Sigmoid colon (tissue), 7 donors: ENCODE data around the gene ANTXRL. TPM values are rescaled to one million over a fixed set of nuclear protein-coding genes. Genes with fewer than 3 reads are reported as not detected.
A peak's percentile ranks its signal among the peaks of the same experiment; 100 is the strongest.

Experiments
- DNase-seq: peaks from one replicate; pipeline ENCODE4 v3.0.0-alpha.2; 2019
- H3K27ac ChIP-seq, 4 donors: fragments of 200-600 bp; sonication (generic); one replicate each; pipeline ENCODE4 v1.5.1; 2016 to 2019; ENCODE audit warnings: mild to moderate bottlenecking in 1 of 4
- H3K27me3 ChIP-seq, 3 donors: fragments of 200-600 bp; sonication (generic); one replicate each; pipeline ENCODE4 v1.5.1; 2019; ENCODE audit warnings: mild to moderate bottlenecking in 1 of 3
- H3K36me3 ChIP-seq, 4 donors: fragments of 200-600 bp; sonication (generic); one replicate each; pipeline ENCODE4 v1.5.1; 2016 to 2019
- H3K4me1 ChIP-seq, 4 donors: fragments of 200-600 bp; sonication (generic); one replicate each; pipeline ENCODE4 v1.5.1; 2017 to 2019
- H3K4me3 ChIP-seq, 4 donors: fragments of 200-600 bp; sonication (generic); one replicate each; pipeline ENCODE4 v1.5.1; 2017 to 2019; ENCODE audit warnings: mild to moderate bottlenecking in 2 of 4, moderate library complexity in 1 of 4
- H3K9me3 ChIP-seq, 4 donors: fragments of 200-600 bp in 3 of 4; sonication (generic) in 3 of 4; one replicate each; pipeline versions ENCODE4 v1.5.1 to v1.6.1; 2013 to 2019
- EP300 ChIP-seq, 4 donors: sonication (generic); formaldehyde crosslinking; IDR thresholded peaks; one replicate each; pipeline ENCODE4 v1.6.1; 2017; ENCODE audit warnings: antibody characterized with exemption in 4 of 4
- POLR2A ChIP-seq, 2 donors: fragments of 450-650 bp; IDR thresholded peaks; one replicate each; pipeline ENCODE4 v1.6.1; 2016; ENCODE audit warnings: antibody characterized with exemption in 2 of 2, mild to moderate bottlenecking in 2 of 2, moderate library complexity in 2 of 2
- POLR2AphosphoS5 ChIP-seq, 4 donors: sonication (generic); formaldehyde crosslinking; IDR thresholded peaks; one replicate each; pipeline ENCODE4 v1.6.1; 2017; ENCODE audit warnings: antibody characterized with exemption in 4 of 4
- WGBS, 2 donors: extraction: QIAGEN DNeasy Blood & Tissue Kit; methylation state at CpG; one replicate each; pipeline ENCODE4 v1.1.7; 2013; 5-methylcytosine and 5-hydroxymethylcytosine counted together
- intact Hi-C: fragments of 100-400 bp; cut with DNase I; formaldehyde crosslinking; loops from one replicate; pipeline ENCODE4 v1.15.1; 2023
- polyA plus RNA-seq, 3 donors: library from polyadenylated mRNA; stranded (reverse); fragments of 200-250 nt; gene quantifications; one replicate each; pipeline ENCODE4 v1.2.3, GENCODE V29; 2013
- total RNA-seq, 4 donors: library from RNA; depleted of rRNA; stranded (reverse); fragments of >200 nt; gene quantifications; one replicate each; pipeline ENCODE4 v1.1.0, GENCODE V29; 2016
- TF ChIP-seq, protein P1 (sequence below), 4 experiments: fragments of 450-650 bp in 3 of 4; fragments of 200-600 bp in 1 of 4; IDR thresholded peaks; one replicate each; pipeline ENCODE4 v1.5.1; 2016 to 2019; ENCODE audit warnings: antibody characterized with exemption in 4 of 4, mild to moderate bottlenecking in 3 of 4, moderate library complexity in 2 of 4
- donor health status: healthy with polysubstance abuse.
- donor health status: Bipolar disorder and iron deficiency.
- donor health status: healthy.

ANTXRL gene
- total and polyA plus RNA-seq, 7 donors: not detected

DNA sequence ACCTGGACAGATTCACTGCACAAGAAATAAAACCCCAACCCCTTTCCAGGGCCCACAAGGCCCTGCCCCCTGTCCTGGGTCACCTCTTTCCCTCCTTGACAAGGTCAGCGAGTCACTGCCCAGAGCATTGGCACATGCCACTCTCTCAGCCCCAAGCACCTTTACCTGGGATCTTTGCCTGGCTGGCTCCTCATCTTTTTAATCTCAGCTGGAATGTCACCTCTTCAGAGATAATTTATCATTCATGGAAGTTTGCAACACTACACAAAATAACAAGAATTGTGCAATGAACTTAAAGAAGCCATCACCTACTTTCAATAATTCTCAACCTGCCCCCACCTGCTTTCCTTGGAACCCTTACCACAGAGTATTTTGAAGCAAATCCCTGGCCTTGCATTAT lies 19.2 kb downstream of the ANTXRL start:
- Histone ChIP-seq H3K4me1 (no peaks in the 10 kb centered on the region), H3K36me3 (no peaks in the 10 kb centered on the region), H3K27me3 (no peaks in the 10 kb centered on the region), H3K27ac (no peak overlapping the region), H3K9me3 (no peaks in the 10 kb centered on the region), H3K4me3 (no peak overlapping the region)
- TF ChIP-seq POLR2A (IDR thresholded peaks at IDR 0.05) (no peak), POLR2AphosphoS5 (IDR thresholded peaks at IDR 0.05) (no peak), EP300 (IDR thresholded peaks at IDR 0.05) (no peak)
- TF ChIP-seq, protein P1, sequence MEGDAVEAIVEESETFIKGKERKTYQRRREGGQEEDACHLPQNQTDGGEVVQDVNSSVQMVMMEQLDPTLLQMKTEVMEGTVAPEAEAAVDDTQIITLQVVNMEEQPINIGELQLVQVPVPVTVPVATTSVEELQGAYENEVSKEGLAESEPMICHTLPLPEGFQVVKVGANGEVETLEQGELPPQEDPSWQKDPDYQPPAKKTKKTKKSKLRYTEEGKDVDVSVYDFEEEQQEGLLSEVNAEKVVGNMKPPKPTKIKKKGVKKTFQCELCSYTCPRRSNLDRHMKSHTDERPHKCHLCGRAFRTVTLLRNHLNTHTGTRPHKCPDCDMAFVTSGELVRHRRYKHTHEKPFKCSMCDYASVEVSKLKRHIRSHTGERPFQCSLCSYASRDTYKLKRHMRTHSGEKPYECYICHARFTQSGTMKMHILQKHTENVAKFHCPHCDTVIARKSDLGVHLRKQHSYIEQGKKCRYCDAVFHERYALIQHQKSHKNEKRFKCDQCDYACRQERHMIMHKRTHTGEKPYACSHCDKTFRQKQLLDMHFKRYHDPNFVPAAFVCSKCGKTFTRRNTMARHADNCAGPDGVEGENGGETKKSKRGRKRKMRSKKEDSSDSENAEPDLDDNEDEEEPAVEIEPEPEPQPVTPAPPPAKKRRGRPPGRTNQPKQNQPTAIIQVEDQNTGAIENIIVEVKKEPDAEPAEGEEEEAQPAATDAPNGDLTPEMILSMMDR (IDR thresholded peaks at IDR 0.05): no peak
- WGBS, 2 donors: 94 to 100% methylated on average over 1 of the region's 1 CpG
- DNase-seq: no peak
- intact Hi-C loops: no loop called here

DNA sequence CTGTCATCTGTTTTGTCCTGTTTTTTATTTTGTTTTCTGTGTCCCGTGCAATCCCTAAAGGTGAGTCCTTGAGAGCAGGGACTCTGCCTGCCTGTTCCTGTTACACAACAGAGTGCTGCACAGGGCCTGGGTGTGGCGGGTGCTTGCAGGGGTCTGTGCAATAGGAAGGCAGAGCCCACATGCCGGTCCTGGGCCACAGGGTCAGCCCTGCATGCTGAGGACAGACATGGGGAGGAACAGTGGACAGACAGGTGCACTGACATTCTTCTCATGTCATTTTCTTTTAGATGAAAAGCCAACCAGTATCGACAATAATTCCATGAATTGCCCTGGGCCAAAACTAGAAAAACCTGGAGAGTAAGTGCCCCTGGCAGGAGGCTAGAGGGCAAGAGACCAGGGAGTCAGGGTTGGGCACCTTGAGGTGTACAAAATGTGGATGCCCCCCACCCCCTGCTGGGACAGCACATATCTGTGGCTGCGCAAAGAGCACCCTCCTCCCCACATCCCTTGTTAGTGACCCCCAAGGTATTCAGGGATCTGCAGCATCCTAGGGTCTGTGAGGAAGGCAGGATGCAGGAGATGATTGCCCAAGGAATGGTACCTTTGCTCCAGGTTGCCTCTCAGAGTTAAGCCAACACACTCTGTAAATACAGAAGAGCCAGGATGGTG lies 19.9 kb downstream of the ANTXRL start:
- Histone ChIP-seq H3K27ac (no peak overlapping the region), H3K4me1 (no peaks in the 10 kb centered on the region), H3K27me3 (no peaks in the 10 kb centered on the region), H3K4me3 (no peak overlapping the region), H3K36me3 (no peaks in the 10 kb centered on the region), H3K9me3 (no peaks in the 10 kb centered on the region)
- intact Hi-C loops: no loop called here
- no peak for TF ChIP-seq EP300 (IDR thresholded peaks at IDR 0.05)
- TF ChIP-seq POLR2A (IDR thresholded peaks at IDR 0.05): no peak
- no peak for TF ChIP-seq POLR2AphosphoS5 (IDR thresholded peaks at IDR 0.05)
- TF ChIP-seq, protein P1 (IDR thresholded peaks at IDR 0.05): no peak
- 87 to 89% methylated on average over 5 of the region's 5 CpGs for WGBS, 2 donors
- DNase-seq: peak; percentile 53

DNA sequence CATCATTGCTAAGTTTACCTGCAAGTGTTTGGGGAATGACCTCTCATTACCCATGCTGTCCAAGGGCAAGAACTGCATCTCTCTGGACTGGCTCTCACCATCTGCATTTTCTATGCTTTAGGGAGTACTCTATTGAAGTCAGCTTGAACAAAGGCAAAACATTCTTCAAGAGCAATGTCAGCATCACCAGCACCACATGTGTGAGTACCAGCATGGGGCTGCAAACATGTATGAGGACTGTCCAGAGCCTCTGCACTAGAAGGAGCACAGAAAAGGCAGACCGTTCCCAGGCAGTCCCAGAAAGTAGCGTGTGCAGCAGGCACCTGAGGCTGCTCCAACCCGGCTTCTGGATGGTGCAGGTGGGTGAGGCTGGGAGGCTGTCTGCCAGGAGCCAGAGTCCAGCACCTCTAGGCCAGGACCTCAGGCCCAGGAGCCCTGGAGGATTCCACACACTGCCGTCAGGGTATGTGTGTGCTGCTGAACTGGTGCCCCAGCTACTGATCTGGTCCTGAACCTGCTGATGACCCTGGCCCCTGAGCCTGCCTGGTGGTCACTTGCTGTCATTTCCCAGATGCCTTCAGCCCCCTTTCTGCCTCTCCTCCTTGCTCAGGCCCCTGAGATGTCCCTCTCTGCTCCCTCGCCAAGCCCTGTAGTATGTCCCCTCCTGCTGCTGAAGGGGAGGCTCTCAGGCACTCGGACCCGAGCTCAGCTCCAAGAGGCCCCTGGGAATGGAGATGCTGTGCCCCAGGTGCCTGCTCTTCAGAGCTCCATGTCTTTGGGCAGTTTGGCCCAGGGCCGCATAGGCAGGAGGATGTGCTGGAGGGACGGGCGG lies 20.7 kb downstream of the ANTXRL start:
- peak; percentile 53 for DNase-seq
- WGBS, 2 donors: 88 to 93% methylated on average over 10 of the region's 10 CpGs
- no peaks in the 10 kb centered on the region for H3K4me1 ChIP-seq
- H3K9me3 ChIP-seq: no peaks in the 10 kb centered on the region
- no peaks in the 10 kb centered on the region for H3K36me3 ChIP-seq
- no peak overlapping the region for H3K4me3 ChIP-seq
- H3K27ac ChIP-seq: no peak overlapping the region
- TF ChIP-seq POLR2A (IDR thresholded peaks at IDR 0.05): no peak
- TF ChIP-seq POLR2AphosphoS5 (IDR thresholded peaks at IDR 0.05): no peak
- TF ChIP-seq, protein P1 (IDR thresholded peaks at IDR 0.05): no peak
- no peak for TF ChIP-seq EP300 (IDR thresholded peaks at IDR 0.05)
- intact Hi-C loops: no loop called here
- no peaks in the 10 kb centered on the region for H3K27me3 ChIP-seq

DNA sequence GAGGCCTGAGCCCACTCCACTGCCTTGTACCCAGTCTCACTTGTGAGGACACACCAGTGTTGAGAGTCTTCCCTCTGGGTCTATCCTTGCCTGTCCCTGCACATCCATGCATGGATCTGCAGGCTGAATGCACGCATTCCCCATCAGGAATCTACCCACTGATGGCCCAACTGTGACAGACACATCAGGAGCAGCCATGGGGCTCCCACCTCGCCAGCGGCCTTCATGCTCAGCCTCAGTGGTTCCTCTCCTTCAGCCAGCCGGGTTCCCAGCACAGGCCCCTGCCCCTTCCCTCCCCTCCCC lies 21.3 kb downstream of the ANTXRL start:
- Histone ChIP-seq H3K27me3 (no peaks in the 10 kb centered on the region), H3K4me1 (no peaks in the 10 kb centered on the region), H3K36me3 (no peaks in the 10 kb centered on the region), H3K27ac (no peak overlapping the region), H3K9me3 (no peaks in the 10 kb centered on the region), H3K4me3 (no peak overlapping the region)
- TF ChIP-seq, protein P1 (IDR thresholded peaks at IDR 0.05): no peak
- no peak for TF ChIP-seq EP300 (IDR thresholded peaks at IDR 0.05)
- intact Hi-C loops: no loop called here
- peak; percentile 28 for DNase-seq
- 92 to 93% methylated on average over 4 of the region's 4 CpGs for WGBS, 2 donors
